GM21423 (cell line): Measurements from ENCODE around the gene OR51E1.

Experiments
- ATAC-seq: cut with Tn5 transposase; IDR thresholded peaks from one replicate; pipeline ENCODE4 v1.9.1; 2021; ENCODE audit warnings: mild to moderate bottlenecking, moderate library complexity; ENCODE audit not compliant: unreplicated experiment

The OR51E1 gene

GRCh38 chr11:4704790-4705334, 61.1 kb downstream of the OR51E1 start:
- no peak for ATAC-seq
